IPS DF 4.7 (cell line): Measurements from ENCODE around the gene TUBA3D.
"Not testable (repeated sequence)": the region's sequence is repeated elsewhere in the genome, so short reads cannot be mapped to it uniquely, and the experiment has no call there.

Experiments used
- DNase-seq: peaks from one replicate; pipeline ENCODE4 v3.0.0-alpha.2; 2013; ENCODE audit warnings: low spot score; ENCODE audit errors: extremely low read depth

Gene TUBA3D

GRCh38 chr2:131475831-131476230 lies at the start of gene TUBA3D:
Gene TUBA3D (plus strand): TSS chr2:131476119. CDS start chr2:131476200, 81 bp downstream.
- no peak for DNase-seq

- no peak for DNase-seq
Measured at GRCh38 chr2:131426727-131427126, 49.2 kb upstream of the TUBA3D start.

- DNase-seq = no peak
Measured at GRCh38 chr2:131431336-131431735, 44.6 kb upstream of the TUBA3D start.

DNA sequence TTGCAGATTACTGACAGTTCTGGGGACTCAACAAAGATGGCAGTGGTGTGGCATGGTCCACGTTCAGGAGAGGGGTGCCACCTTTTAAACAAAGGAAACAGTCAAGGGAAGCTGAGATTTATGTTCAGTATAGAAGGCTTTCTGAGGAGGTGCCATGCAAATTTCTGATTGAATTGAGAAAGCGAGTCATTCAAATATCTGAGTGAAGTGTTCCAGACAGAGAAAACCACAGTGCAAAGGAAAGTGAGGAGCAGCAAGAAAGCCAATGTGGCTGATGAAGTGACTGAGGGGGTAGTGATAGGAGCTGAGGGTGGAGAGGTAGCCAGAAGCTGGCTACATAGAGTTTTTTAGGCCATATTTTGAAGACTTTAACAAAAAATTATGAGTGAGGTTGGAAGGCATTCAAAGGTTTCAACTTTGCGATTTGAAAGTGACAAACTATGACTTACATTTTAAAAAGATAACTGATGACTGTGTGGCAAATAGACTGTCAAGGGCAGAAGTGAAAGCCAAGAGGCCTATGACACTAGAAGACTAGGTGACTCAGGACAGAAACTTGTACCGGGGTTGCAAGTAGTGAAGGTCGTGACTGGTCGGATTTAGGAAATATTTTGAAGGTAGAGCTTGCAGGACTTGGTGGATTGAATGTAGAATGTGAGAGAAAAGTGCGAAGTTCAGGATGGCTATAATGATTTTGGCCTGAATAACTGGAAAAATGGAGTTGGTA lies 35.0 kb upstream of the TUBA3D start:
- DNase-seq = not testable (repeated sequence)

DNA sequence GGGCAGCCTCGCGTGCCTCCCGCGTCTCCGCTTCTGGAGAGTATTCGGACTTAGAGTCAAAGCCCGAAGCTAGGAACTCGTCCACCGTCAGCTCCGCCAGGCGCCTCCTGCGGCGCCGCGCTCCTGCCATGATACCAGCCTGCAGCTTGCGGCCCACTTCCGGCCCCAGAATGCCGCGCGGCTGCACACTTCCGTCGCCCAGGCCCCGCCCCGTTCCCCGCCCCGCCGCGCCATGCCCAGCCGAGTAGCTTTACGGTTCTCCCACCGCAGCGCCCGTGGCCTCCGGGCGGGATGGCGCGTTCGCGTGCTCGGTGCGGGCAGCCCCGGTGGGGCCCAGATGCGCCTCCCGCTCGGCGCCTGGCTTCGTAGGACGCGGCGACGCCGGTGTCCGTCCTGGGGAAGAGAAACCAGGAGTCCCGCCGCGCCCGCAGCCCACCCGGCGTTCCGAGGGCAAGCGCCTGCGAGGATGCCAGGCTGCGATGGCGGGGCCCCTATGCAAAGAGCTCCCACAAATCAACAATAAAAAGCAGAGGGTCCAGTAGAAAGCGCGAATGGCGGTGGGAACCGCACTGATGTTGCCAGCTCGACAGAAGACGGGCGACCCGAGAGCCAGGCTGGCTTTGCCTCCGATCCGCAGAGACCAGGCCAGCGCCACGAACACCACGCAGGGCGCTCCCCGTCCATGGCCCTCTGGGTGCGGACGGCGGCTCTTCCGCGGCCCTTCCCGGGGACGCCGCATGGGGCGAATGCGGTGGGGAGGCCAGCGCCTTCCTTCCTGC lies 31.0 kb upstream of the TUBA3D start:
- not testable (repeated sequence) for DNase-seq

- not testable (repeated sequence) for DNase-seq
Measured at GRCh38 chr2:131445515-131445797, 30.5 kb upstream of the TUBA3D start.

DNA sequence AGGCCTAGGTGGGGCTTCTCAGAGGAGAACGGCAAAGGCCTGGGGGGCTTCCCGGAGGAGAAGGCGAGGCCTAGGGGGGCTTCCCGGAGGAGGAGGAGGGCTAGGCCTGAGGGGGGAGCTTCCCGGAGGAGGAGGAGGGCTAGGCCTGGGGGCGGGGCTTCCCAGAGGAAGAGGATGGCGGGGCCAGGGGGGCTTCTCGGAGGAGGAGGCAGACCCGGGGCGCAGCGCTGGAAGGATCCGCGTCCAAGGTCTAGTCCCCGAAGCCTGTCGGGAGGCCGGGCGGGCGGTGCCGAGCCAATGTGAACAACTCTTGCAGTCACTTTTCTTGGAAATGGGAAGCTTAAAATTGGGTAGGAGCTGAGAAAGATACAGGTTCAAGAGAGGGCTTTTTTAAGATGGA lies 30.0 kb upstream of the TUBA3D start:
- DNase-seq = no peak

DNA sequence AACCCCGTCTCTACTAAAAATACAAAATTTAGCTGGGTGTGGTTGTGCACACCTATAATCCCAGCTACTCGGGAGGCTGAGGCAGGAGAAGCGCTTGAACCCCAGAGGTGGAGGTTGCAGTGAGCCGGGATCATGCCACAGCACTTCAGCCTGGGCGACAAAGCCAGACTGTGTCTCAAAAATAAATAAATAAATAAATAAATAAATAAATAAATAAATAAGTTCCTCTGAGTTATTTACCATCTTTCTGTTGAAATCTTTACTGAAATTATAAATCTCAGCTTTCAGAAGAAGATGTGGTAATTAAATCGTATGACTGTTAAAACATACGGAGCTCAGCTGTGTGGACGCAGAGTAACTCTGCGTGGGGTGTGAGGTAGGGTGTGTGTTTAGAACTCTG lies 27.9 kb upstream of the TUBA3D start:
- DNase-seq = not testable (repeated sequence)

DNA sequence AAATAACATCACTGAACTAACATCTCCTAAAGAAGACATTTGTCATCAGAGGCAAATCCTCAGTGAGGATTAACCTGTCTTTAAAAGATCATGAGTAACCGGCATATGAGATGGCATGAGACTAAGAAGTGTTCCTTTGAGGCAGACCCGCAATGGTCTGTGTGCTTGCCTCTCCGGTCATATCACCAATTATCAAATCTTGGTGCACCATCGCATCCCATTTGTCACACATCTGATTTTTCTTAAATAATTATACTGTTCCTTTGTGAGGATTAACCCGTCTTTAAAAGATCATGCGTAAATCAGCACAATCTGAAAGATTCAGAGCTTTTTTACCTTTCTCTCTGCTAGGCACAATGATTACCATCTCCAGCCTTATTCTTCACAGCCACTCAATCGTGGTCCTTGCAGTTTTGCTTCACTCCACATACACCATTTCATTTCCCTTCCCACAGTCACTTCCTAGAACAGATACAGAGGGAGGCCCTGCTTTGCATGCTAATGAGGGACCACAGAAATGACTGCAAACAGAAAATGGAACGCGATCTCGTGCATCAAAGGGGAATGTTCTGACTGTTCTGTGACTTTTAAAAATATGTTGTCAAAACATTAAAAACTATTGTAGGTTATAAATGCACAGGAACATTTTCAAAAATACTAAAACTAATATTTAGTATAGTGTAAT lies 24.5 kb upstream of the TUBA3D start:
- not testable (repeated sequence) for DNase-seq

GRCh38 chr2:131454914-131455313 lies 21.0 kb upstream of the TUBA3D start:
- DNase-seq = not testable (repeated sequence)

- not testable (repeated sequence) for DNase-seq
Measured at GRCh38 chr2:131467722-131468121, 8.2 kb upstream of the TUBA3D start.

- DNase-seq = not testable (repeated sequence)
Measured at GRCh38 chr2:131470944-131471343, 5.0 kb upstream of the TUBA3D start.

DNA sequence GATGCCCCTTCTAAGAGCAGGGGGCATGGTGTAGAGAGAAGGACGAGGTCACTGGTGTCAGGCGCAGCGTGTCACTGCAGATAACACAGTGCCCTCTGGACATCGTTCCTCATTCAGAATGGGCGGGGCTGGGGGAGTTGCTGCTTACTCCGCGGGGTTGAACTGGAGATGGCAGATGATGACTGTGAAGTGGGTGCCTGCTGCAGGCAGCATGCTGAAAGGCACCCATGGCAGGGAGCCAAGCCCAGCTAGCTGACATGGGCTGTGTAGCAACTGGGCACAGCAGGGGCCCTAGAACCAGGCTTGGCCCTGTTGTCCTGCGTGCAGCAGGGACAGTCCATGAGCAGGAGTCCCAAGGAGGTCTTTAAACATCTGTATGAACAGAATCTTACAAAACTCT lies 4.3 kb upstream of the TUBA3D start:
- not testable (repeated sequence) for DNase-seq

GRCh38 chr2:131473266-131473665 lies 2.7 kb upstream of the TUBA3D start:
- not testable (repeated sequence) for DNase-seq

DNA sequence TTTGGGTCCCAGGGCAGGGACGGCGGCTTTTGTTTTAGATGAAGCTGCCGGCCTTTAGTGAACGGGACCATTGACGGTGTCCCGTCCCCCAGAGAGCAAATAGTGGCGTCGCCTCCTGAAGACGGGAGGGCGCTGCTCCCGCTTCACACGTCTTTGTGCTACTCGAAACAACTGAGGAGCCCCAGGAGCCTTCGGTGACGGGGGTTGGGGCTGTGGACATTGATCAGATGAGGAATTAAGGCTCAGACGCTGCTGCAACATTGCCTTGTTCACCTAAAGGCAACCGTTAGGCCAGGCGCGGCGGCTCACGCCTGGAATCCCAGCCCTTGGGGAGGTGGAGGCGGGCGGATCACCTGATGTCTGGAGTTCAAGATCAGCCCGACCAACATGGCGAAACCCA lies 444 bp downstream of the TUBA3D start:
- not testable (repeated sequence) for DNase-seq

DNA sequence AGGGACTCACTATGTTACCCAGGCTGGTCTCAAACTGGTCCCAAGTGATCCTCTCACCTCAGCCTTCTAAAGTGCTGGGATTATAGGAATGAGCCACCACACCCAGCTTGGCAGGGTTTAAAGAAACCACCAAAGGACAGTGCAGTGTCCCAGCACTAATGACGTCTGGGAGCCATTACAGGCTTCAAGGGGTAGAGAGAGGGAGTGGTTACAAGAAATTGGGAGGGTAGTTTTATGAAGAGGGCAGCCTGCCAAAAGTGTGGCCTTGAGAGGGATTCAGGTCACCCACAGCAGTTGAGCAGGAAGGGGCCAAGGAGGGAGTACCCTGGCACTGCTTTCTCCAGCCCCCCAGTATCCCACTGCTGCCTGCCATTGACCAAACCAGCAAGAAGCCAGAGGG lies 1.3 kb downstream of the TUBA3D start:
- DNase-seq = not testable (repeated sequence)

GRCh38 chr2:131478074-131478849 lies 2.3 kb downstream of the TUBA3D start:
- not testable (repeated sequence) for DNase-seq

- not testable (repeated sequence) for DNase-seq
Measured at GRCh38 chr2:131478850-131479461, 3.0 kb downstream of the TUBA3D start.

- DNase-seq = not testable (repeated sequence)
Measured at GRCh38 chr2:131480351-131480750, 4.4 kb downstream of the TUBA3D start.

- not testable (repeated sequence) for DNase-seq
Measured at GRCh38 chr2:131482506-131483155, 6.7 kb downstream of the TUBA3D start.
